GM04504 (cell line): ENCODE results near the gene UNC80.

Experiments used
- DNase-seq: peaks from one replicate; pipeline ENCODE4 v3.0.0-alpha.2; 2012; ENCODE audit warnings: low read depth

UNC80 gene

DNA sequence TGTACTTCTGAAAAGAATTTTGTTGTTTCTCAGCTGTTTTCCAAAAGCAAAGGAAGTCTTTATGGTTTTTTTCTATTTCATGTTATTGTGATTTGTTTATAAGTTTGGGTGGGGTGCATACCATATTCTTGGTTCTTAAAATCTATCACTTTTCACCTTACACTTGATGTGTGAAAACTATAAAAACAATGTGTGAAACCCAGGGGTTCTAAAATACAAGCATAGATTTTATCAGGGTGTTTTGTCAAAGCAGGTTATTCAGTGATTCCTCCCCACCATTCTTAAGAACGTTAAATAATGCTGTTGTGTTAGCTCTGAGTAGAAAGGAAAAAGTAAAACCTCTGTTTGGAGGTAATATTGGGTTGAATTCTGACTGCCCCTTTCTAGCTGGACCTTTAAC lies 248.5 kb downstream of the UNC80 start:
- DNase-seq = no peak

DNA sequence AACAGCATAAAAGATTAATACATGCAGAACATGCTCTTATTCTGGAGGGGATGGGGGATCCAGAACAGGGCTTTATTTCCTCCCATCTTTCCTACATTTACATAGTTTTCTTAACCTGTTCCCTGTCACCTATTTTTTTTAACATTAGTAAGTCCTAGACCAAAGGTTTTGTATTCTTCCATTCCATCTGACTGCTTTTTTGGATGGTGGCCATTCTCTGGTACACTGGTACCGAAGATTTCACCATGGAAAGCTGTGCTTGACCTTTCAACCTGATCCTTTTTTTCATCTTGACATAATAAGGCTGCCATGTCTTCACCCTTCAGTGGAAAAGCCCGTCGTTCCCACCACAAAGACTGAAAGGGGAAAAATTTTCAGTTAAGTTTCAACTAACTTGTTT lies 251.2 kb downstream of the UNC80 start:
- no peak for DNase-seq

DNA sequence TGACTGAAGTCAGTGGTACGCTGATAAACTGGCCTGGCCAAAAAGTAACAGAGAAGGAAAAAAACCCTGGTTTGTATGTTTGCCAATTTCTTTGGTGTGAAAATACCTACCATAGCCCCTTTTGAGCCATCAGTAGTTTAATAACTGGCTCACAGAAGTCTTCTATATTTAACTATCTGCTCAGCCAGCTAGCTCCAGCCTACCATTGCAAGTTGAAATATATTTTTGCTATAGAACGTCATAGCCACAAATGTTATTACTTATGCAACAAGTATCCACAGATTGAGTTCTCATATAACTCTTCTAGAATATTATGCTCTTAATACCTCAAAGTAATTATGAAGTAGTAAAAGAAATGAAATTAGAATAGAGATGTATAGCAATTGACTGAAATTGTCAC lies 256.0 kb downstream of the UNC80 start:
- no peak for DNase-seq

DNA sequence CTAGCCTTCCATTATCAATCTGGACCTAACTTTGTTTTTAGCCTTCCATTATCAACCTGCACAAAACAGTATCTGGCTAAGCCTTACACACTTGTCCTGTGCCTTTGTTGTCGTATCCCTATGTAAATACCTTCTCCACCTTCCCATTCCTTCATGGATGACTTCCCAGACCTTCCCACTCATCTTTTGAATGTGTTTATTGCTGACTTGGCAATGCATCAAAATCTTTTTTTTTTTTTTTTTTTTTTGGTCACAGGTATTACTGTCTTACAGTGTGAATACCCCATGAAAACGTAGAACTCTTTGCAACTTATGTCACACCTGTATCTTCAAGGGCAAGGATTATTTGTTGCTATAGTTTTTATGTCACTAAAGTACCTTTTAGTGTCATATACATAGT lies 256.5 kb downstream of the UNC80 start:
- no peak for DNase-seq

GRCh38 chr2:210034087-210034683 lies 262.6 kb downstream of the UNC80 start:
- no peak for DNase-seq

DNA sequence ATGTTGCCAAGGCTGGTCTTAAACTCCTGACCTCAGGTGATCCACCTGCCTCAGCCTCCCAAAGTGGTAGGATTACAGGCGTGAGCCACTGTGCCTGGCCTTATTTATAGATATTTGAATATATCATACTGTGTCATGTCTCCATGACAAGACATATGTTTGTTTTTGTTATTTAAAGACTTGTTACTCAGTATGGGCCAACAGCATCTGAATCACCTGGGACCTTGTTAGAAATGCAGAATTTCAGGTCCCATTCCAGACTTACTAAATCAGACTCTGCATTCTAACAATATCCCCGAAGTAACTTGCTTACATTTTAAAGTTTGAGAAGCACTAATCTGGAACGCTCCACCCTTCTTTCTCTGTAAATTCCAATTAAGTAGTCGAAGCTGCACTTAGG lies 264.0 kb downstream of the UNC80 start:
- DNase-seq = no peak

- no peak for DNase-seq
Measured at GRCh38 chr2:210038078-210038477, 266.4 kb downstream of the UNC80 start.

- no peak for DNase-seq
Measured at GRCh38 chr2:210046851-210047500, 275.3 kb downstream of the UNC80 start.
